HG03045 (cell line): Measurements from ENCODE around the gene MAT1A.
"Not testable (repeated sequence)": the region's sequence is repeated elsewhere in the genome, so short reads cannot be mapped to it uniquely, and the experiment has no call there.

ENCODE experiments used
- ATAC-seq: cut with Tn5 transposase; IDR thresholded peaks from one replicate; pipeline ENCODE4 v1.9.1; 2021; ENCODE audit warnings: mild to moderate bottlenecking, moderate library complexity; ENCODE audit not compliant: unreplicated experiment

Gene MAT1A

GRCh38 chr10:80265740-80266512, 23.5 kb downstream of the MAT1A start:
- no peak for ATAC-seq

- ATAC-seq = no peak
These were observed 25.1 kb downstream of the MAT1A start for GRCh38 chr10:80264081-80265056.

- no peak for ATAC-seq
These were observed 28.0 kb downstream of the MAT1A start for GRCh38 chr10:80261316-80262030.

GRCh38 chr10:80260295-80261243, 28.9 kb downstream of the MAT1A start:
- ATAC-seq = no peak

GRCh38 chr10:80259405-80259871, 30.0 kb downstream of the MAT1A start:
- no peak for ATAC-seq

- not testable (repeated sequence) for ATAC-seq
These were observed 32.7 kb downstream of the MAT1A start for GRCh38 chr10:80256798-80257197.

GRCh38 chr10:80254726-80255125, 34.7 kb downstream of the MAT1A start:
- ATAC-seq = not testable (repeated sequence)

GRCh38 chr10:80253963-80254271, 35.5 kb downstream of the MAT1A start:
- ATAC-seq = not testable (repeated sequence)

- no peak for ATAC-seq
These were observed 36.0 kb downstream of the MAT1A start for GRCh38 chr10:80253266-80253962.

- ATAC-seq = no peak
These were observed 37.1 kb downstream of the MAT1A start for GRCh38 chr10:80252296-80252887.

GRCh38 chr10:80251703-80252280, 37.7 kb downstream of the MAT1A start:
- ATAC-seq = not testable (repeated sequence)

- not testable (repeated sequence) for ATAC-seq
These were observed 39.1 kb downstream of the MAT1A start for GRCh38 chr10:80250399-80250798.

GRCh38 chr10:80249906-80250305, 39.6 kb downstream of the MAT1A start:
- not testable (repeated sequence) for ATAC-seq

GRCh38 chr10:80247611-80248010, 41.8 kb downstream of the MAT1A start:
- ATAC-seq = not testable (repeated sequence)

GRCh38 chr10:80244371-80244770, 45.1 kb downstream of the MAT1A start:
- ATAC-seq = not testable (repeated sequence)

- ATAC-seq = not testable (repeated sequence)
These were observed 47.1 kb downstream of the MAT1A start for GRCh38 chr10:80242341-80242740.

GRCh38 chr10:80236457-80236856, 53.0 kb downstream of the MAT1A start:
- not testable (repeated sequence) for ATAC-seq
